H1 (cell line): ENCODE measurements around the gene RAB11FIP3. TPM values are rescaled to one million over a fixed set of nuclear protein-coding genes. Genes with fewer than 3 reads are reported as not detected.

Experiments
- POU5F1 ChIP-seq: IDR thresholded peaks from 2 replicates; pipeline ENCODE4 v1.6.1; 2011; ENCODE audit warnings: low read depth, mild to moderate bottlenecking, low read length, moderate library complexity
- polyA plus RNA-seq, 7 experiments: library from polyadenylated mRNA; depleted of rRNA in 3 of 7; stranded (reverse) in 5 of 7; unstranded in 2 of 7; fragments of >200 nt in 5 of 7; fragments of 200-250 nt in 2 of 7; gene quantifications; 1 replicate in 5 of 7; 2 replicates in 1 of 7; 4 replicates in 1 of 7; pipeline versions ENCODE4 v1.2.1 to v1.2.3, GENCODE V29; 2011 to 2013; ENCODE audit warnings: missing spikeins in 2 of 7, mixed read lengths in 2 of 7
- total RNA-seq: library from RNA; stranded (reverse); fragmentation: NEBNext Ultra II Directional; extraction: Animal tissue kit (Norgen Biotek cat#: 25700); gene quantifications from 2 replicates; pipeline ENCODE4 v1.2.1, GENCODE V29; 2021

Gene RAB11FIP3
- total and polyA plus RNA-seq, 2 of the 8 experiments (the other 6 are each of a cell fraction or from before 2014, with no cell fraction given), result 9.3 to 35.2 TPM

- no peak for TF ChIP-seq POU5F1
These were observed 57.2 kb downstream of the RAB11FIP3 start (continued) for GRCh38 chr16:482468-483185.
